Stimulated activated CD8-positive, alpha-beta memory T cell treated with anti-CD3 and anti-CD28 coated beads, Interleukin-12 subunit alpha, Interleukin-12 subunit beta, amount 100 ng/mL, for 24 hours (primary cell): ENCODE results near the gene PHACTR3.
"Not testable (repeated sequence)": the region's sequence is repeated elsewhere in the genome, so short reads cannot be mapped to it uniquely, and the experiment has no call there.

Source experiments
- DNase-seq: peaks from one replicate; pipeline ENCODE4 v3.0.0-alpha.2; 2020; ENCODE audit errors: extremely low read depth

Gene PHACTR3

DNA sequence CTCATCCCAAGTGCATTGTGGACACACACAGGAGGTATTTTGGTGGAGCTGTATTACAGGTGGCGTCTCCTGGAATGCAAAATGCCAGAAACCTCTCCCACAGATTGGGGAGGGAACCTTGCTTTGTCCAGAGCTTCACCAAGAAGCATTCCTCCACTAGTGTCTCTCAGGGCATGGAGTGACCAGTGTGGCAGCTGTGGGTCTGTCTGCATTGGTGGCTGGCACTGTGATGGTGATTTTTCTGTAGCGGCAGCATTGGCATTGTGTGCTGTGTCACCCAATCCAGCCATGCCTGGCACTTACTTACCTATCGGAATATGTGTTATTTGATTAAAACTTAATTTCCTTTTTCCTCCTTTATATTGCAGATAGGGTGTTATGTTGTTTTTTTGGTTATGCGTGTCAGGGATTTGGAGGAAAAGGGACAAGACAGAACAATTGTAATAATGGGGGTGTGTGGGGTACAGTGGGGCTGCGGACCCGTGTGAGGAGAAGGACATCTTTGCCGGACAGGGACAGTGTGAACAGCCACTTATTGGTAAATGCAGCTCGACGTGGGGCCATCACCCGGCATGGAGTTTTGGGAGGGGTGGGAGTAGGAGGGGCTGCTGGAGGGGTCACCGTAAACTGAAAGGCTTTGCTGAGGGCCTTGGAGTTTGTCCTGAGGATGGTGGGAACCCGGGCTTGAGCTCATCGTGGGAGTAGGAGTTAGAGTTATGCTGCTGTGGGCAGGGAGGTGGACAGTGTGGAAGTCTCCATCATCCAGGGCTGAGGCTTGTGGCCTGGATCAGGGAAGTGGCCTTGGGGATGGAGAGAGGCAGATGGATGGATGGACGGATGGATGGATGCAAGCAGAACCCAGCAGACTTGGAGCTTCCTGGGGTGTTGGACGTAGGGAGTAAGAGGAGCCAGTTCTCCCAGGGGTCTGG is 224.0 kb downstream of the PHACTR3 start:
- DNase-seq, result no peak

- no peak for DNase-seq
Measured at GRCh38 chr20:59829054-59829785, 224.9 kb downstream of the PHACTR3 start.

DNA sequence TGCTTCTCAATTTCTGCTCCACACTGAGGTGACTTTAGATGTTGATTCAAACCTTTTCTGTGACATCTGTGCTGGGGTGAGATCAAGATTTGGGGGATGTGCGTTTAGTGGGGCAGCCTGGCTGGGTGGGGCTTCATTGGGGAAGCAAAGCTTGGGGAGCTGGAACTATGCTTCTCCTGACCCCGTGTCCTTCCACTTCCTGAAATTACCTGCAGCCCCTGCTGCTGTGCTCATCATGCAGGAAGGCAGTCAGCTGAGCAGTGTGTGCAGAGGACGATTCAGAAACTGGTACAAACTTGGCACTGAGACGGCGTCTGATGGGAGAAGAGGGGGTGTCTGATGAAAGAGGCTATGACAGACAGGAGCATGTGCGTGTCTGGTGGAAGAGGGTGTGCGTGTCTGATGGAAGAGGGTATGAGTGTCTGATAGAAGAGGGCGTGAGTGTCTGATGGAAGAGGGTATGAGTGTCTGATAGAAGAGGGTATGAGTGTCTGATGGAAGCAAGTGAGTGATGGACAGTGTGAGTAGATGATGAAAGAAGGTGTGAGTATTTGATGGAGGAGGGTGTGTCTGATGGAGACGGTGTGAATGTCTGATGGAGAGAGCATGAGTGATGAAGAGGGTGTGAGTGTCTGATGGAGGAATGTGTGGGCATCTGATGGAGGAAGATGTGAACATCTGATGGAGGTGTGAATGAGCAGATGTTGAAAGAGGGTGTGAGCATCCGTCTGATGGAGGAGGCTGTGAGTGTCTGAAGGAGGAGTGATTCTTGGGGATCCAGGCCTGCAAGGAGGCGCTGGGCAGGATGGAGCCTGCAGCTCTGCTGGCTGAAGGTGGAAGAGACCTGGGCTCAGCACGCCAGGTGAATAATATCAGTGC is 225.7 kb downstream of the PHACTR3 start:
- no peak for DNase-seq

GRCh38 chr20:59830665-59831023 is 226.3 kb downstream of the PHACTR3 start:
- no peak for DNase-seq

- no peak for DNase-seq
Measured at GRCh38 chr20:59831024-59831915, 226.9 kb downstream of the PHACTR3 start.

DNA sequence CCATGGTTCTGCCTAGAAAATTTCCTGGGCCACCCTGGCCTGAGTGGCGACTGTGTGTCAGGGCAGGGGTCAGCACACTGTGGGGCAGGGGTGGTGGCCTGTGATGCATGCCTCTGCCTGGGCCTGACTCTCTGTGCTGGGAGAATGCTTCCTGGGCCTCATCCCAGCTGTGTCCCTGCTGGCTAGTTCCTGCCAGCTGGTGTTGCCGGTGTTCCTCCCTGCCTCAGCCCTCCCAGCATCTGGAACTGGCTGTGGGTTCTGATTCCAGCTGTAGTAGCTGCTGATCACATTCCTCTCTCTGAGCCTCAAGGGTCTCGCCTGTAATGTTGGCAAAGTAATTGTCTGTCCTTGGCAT is 227.6 kb downstream of the PHACTR3 start:
- DNase-seq, result no peak

DNA sequence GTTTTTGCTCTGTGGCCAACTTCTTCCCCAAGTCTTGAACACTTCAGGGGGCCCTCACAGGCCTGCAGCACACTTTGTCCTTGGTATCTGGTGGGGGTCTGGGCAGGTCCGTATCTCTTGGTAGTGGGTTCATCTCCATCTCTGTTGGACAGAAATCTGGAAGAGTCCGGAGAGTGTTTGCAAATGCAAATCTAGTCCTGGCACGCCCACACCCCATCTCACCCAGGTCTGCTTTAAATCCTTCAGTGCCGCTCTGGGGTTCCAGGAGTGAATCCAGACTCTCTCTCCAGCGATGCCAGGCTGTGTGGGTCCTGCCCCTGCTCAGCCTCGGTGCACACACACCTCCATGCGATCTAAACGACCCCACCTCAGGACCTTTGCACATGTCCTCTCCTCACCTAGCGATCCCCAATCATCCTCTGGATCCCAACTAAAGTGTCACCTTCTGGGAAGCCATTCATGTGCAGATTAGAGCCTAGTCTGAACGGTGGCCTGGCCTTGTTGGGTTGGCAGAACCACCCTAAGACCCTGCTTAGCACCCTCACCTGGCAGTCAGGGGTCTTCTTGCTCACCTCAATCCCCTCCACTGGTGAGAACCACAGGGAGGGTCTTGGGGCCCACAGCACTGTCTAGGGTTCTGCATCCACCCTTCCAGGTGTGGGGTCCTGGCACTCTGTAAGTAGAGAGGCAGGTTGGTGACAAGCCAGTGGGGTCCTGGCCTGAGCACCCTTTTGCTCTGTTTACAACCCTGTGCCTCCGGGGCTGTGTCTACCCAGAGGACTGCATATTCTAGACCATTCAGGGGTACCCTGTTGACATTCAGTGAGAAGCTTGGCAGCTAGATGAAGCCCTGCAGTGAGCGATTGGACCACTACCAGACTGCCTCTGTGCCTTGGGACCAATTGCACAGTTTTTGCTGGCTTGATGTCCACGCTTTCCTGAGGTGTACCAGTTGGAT is 228.3 kb downstream of the PHACTR3 start:
- no peak for DNase-seq

- no peak for DNase-seq
Measured at GRCh38 chr20:59835057-59835447, 230.7 kb downstream of the PHACTR3 start.

GRCh38 chr20:59835448-59836395 is 231.4 kb downstream of the PHACTR3 start:
- no peak for DNase-seq

DNA sequence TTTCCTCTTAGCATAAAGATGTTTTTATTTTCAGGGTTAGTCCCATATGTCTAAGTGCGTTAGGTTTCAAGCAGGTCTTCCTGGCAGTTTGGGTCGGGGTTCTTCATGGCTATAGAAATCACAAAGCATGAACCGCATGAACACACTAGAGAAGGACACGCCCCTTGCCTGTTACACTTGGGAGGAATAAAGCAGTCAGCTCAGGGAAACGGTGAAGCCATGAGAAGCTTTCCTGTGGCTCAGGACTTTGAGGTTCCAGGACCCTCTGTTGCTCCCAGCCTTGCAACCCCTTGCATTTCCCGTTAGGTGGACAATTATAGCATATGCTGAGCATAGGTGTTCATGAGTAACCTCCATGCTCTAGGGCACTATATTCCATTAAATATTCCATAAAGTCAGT is 232.4 kb downstream of the PHACTR3 start:
- DNase-seq, result no peak

DNA sequence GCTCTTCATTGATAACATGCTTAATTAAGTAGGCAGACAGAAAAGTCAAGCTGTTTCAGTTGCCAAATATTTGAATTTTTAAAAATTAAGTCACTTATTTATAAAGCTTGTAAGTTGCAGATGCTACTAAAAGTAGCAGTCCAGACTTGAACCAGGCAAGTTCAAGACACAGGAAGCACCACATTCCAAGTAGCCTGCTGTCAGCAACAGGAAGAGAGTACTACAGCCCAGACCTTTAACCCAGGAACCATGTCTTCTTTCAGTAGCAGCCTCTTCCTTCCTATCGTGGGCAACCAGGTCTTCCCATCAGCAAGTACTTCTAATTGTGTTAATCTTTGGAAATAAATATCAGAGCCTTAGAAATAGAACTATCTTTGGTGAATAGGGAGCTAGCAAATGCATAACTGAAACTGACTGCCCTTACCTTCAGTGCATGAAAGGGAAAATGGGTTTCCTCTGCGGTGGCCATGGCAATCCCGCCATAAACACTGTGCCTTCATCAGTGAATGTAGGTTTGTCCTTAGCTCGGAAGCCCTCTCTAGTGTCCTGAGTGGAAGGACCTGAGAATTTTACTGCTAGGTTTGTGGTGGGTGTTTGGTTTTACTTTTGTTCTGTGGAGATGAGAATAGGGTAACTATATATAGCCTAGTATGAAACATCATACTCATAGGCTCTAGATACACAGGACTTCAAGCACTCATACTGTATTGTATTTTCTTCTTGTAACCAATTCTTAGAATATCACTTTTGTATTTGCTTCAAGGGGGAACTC is 233.5 kb downstream of the PHACTR3 start:
- DNase-seq, result no peak

GRCh38 chr20:59839400-59839799 is 235.1 kb downstream of the PHACTR3 start:
- no peak for DNase-seq

DNA sequence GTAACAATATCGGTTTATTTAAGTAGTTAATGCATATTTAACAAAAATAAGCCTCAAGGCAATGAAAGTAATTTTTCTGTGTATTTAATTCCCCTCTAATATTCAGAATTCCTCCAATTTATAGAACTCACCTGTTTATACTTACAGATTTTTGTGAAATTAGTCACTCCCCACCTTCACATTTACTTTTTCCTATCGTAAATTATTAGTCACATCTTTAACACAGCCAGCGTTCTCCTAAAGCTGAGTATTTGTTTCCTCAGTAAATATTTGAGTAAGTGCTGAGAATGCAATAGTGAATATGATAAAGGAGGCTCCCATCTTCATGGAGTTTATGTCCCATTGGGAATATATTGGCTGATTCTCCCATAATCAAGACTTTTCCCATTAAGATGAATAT is 241.1 kb downstream of the PHACTR3 start:
- DNase-seq, result no peak

- no peak for DNase-seq
Measured at GRCh38 chr20:59848182-59848581, 243.8 kb downstream of the PHACTR3 start.

GRCh38 chr20:59850018-59850641 is 245.8 kb downstream of the PHACTR3 start:
- DNase-seq, result no peak

GRCh38 chr20:59856526-59856925 is 252.2 kb downstream of the PHACTR3 start:
- DNase-seq, result not testable (repeated sequence)

- DNase-seq, result not testable (repeated sequence)
Measured at GRCh38 chr20:59856941-59857340, 252.6 kb downstream of the PHACTR3 start.

DNA sequence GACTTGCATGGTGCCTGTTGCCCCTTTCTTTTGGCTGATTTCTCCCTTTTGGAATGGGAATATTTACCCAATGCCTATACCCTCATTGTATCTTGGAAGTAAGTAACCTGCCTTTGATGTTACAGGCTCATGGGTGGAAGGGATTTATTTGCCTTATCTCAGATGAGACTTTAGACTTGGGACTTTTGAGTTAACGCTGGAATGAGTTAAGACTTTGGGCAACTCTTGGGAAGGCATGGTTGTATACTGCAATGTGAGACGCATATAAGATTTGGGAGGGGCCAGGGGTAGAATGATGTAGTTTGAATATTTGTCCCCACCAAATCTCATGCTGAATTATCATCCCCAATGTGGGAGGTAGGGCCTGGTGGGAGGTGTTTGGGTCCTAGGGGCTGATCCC is 253.6 kb downstream of the PHACTR3 start:
- DNase-seq, result no peak
